Measurements from ENCODE around the gene NDST1. TPM values are rescaled to one million over a fixed set of nuclear protein-coding genes. Genes with fewer than 3 reads are reported as not detected.

NDST1 gene
- total and polyA plus RNA-seq, 2 of the 8 experiments (the other 6 are each of a cell fraction or from before 2014, with no cell fraction given), result 27.0 to 72.0 TPM

DNA sequence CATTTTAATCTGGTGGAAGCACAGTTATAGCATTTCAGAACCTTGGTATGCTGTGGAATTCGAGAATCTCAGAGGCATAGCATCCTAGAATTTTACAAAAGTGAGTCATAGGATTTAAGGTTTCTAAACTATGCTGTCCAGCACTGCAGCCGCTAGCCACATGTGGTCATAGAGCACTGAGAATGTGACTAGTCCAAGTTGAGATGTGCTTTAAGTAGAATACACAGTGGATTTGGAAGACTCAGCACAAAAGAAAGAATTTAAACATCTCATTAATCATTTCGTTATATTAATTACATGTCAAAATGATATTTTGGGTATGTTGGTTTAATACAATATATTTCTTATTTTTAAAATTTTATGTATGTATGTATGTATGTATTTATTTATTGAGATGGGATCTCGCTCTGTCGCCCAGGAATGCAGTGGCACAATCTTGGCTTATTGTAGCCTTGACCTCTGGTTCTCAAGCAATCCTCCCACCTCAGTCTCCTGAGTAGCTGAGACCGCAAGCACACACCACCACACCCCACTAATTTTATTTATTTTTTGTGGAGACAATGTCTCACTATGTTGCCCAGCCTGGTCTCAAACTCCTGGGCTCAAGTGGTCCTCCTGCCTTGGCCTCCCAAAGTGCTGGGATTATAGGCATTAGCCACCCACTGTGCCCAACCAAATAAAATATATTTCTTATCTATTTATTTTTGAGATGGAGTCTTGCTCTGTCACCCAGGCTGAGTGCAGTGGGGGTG is 38.0 kb upstream of the NDST1 start (continued):
- TF ChIP-seq EP300 (IDR thresholded peaks at IDR 0.05; ENCODE audit: borderline replicate concordance in 1 of 2, low read depth in 2 of 2, low read length in 2 of 2) (no peak), TEAD4 (IDR thresholded peaks at IDR 0.05; ENCODE audit: low read depth, low read length) (no peak), EZH2 (IDR thresholded peaks at IDR 0.05; ENCODE audit: low read depth, low read length, severe bottlenecking) (no peak), RBBP5 (IDR thresholded peaks at IDR 0.05; ENCODE audit: borderline replicate concordance, low read depth, low read length) (no peak), CEBPB (IDR thresholded peaks at IDR 0.05; ENCODE audit: low read depth, low read length) (no peak), CHD2 (IDR thresholded peaks at IDR 0.05; ENCODE audit: low read length) (no peak)
